A549 (cell line): ENCODE results near the gene TFCP2. TPM values are rescaled to one million over a fixed set of nuclear protein-coding genes. Genes with fewer than 3 reads are reported as not detected.

ENCODE experiments used
- ATAC-seq, 2 experiments: fragments of 200-7000 bp in 1 of 2; fragments of >200 bp in 1 of 2; cut with Nextera tagmentation in 1 of 2; cut with Tn5 transposase in 1 of 2; 3 replicates each; pipeline versions ENCODE4 v1.8.0 to v1.9.1; 2018 to 2020; ENCODE audit warnings: mild to moderate bottlenecking in 1 of 2, moderate library complexity in 1 of 2
- CTCF ChIA-PET: fragments of 300-600 bp; sonication (Branson Sonifier 250); formaldehyde crosslinking; extraction: SDS; loops from one replicate; lab custom pipeline; 2021; ENCODE audit warnings: antibody characterized with exemption, inconsistent platforms; lab: Yijun Ruan, JAX
- POLR2A ChIA-PET: fragments of 350-600 bp; formaldehyde crosslinking; extraction: SDS; loops from one replicate; lab custom pipeline; 2021; ENCODE audit warnings: antibody characterized with exemption, inconsistent platforms; lab: Yijun Ruan, JAX
- DNase-seq, 2 experiments: peaks; one replicate each; pipeline versions ENCODE4 v3.0.0 to v3.0.0-alpha.2; 2011 to 2016; ENCODE audit warnings: low read depth in 1 of 2, low spot score in 1 of 2
- FAIRE-seq: peaks from 2 replicates; lab custom pipeline; 2011; peaks lifted over from hg19 to GRCh38; lab: Jason Lieb, UNC
- H3K27ac ChIP-seq, 2 experiments: fragments of >200 bp; sonication (Bioruptor Twin); formaldehyde crosslinking; 3 replicates each; pipeline ENCODE4 v1.5.1; 2016 to 2017
- H3K4me1 ChIP-seq: fragments of >200 bp; sonication (Bioruptor Twin); formaldehyde crosslinking; 3 replicates; pipeline ENCODE4 v1.6.1; 2016
- H3K4me2 ChIP-seq: fragments of >200 bp; sonication (Bioruptor Twin); formaldehyde crosslinking; 3 replicates; pipeline ENCODE4 v1.6.1; 2016
- H3K4me3 ChIP-seq: fragments of >200 bp; sonication (Bioruptor Twin); formaldehyde crosslinking; 3 replicates; pipeline ENCODE4 v1.5.1; 2016
- H3K9me3 ChIP-seq: fragments of >200 bp; sonication (Bioruptor Twin); formaldehyde crosslinking; 3 replicates; pipeline ENCODE4 v1.6.1; 2016
- BCL3 ChIP-seq: fragments of >200 bp; sonication (Bioruptor Twin); formaldehyde crosslinking; IDR thresholded peaks from 3 replicates; pipeline ENCODE4 v1.6.1; 2016
- CBX2 ChIP-seq: fragments of 200-600 bp; sonication (generic); IDR thresholded peaks from 2 replicates; pipeline ENCODE4 v1.6.1; 2016; ENCODE audit warnings: low read depth, mild to moderate bottlenecking, borderline replicate concordance
- CEBPB ChIP-seq, 2 experiments: fragments of >200 bp in 1 of 2; sonication (Bioruptor Twin) in 1 of 2; formaldehyde crosslinking in 1 of 2; IDR thresholded peaks; 2 replicates each; pipeline ENCODE4 v1.6.1; 2012 to 2016
- CHD4 ChIP-seq: fragments of 200-600 bp; sonication (generic); IDR thresholded peaks from 2 replicates; pipeline ENCODE4 v1.6.1; 2016; ENCODE audit warnings: antibody characterized with exemption, mild to moderate bottlenecking, borderline replicate concordance
- CTCF ChIP-seq: fragments of >200 bp; sonication (Bioruptor Twin); formaldehyde crosslinking; IDR thresholded peaks from 3 replicates; pipeline ENCODE4 v1.5.1; 2016
- E2F6 ChIP-seq: IDR thresholded peaks from 2 replicates; pipeline ENCODE4 v1.6.1; 2012; ENCODE audit warnings: low read depth, borderline replicate concordance
- EHMT2 ChIP-seq: fragments of 200-600 bp; sonication (generic); IDR thresholded peaks from 2 replicates; pipeline ENCODE4 v1.6.1; 2016; ENCODE audit warnings: antibody characterized with exemption, low read depth, mild to moderate bottlenecking, moderate library complexity
- EP300 ChIP-seq, 2 experiments: fragments of >200 bp; sonication (Bioruptor Twin); formaldehyde crosslinking; IDR thresholded peaks; 2 replicates in 1 of 2; 3 replicates in 1 of 2; pipeline ENCODE4 v1.6.1; 2016 to 2017
- FOSB ChIP-seq: fragments of 250-450 bp; sonication (Bioruptor Pico); IDR thresholded peaks from 2 replicates; pipeline ENCODE4 v1.5.0; 2020; ENCODE audit warnings: mild to moderate bottlenecking, moderate library complexity
- FOXS1 ChIP-seq: fragments of 250-450 bp; sonication (Bioruptor Pico); IDR thresholded peaks from 2 replicates; pipeline ENCODE4 v1.5.0; 2020; ENCODE audit warnings: mild to moderate bottlenecking, moderate library complexity
- HEYL ChIP-seq: fragments of 250-450 bp; sonication (Bioruptor Pico); IDR thresholded peaks from 2 replicates; pipeline ENCODE4 v1.8.0; 2021; ENCODE audit warnings: mild to moderate bottlenecking, moderate library complexity
- JUN ChIP-seq, 2 experiments: fragments of >200 bp; sonication (Bioruptor Twin); formaldehyde crosslinking; IDR thresholded peaks; 2 replicates in 1 of 2; 3 replicates in 1 of 2; pipeline ENCODE4 v1.6.1; 2016 to 2017
- MAFK ChIP-seq: fragments of 450-650 bp; IDR thresholded peaks from 2 replicates; pipeline ENCODE4 v1.6.1; 2014; ENCODE audit not compliant: partially characterized antibody
- MAX ChIP-seq: IDR thresholded peaks from 2 replicates; pipeline ENCODE4 v1.6.1; 2012
- MYC ChIP-seq: IDR thresholded peaks from 2 replicates; pipeline ENCODE4 v1.6.1; 2012; ENCODE audit warnings: mild to moderate bottlenecking, inconsistent platforms, low read length, improper control_type of control experiment, borderline replicate concordance
- NPAS2 ChIP-seq: fragments of 250-450 bp; sonication (Bioruptor Pico); IDR thresholded peaks from 2 replicates; pipeline ENCODE4 v1.8.0; 2022; ENCODE audit warnings: mild to moderate bottlenecking, moderate library complexity, borderline replicate concordance
- NR3C1 ChIP-seq: fragments of >200 bp; sonication (Bioruptor Twin); formaldehyde crosslinking; IDR thresholded peaks from 3 replicates; pipeline ENCODE4 v1.6.1; 2017
- POLR2AphosphoS2 ChIP-seq: conservative IDR thresholded peaks from 2 replicates; pipeline ENCODE4 v1.6.1; 2012; ENCODE audit warnings: low read length, improper control_type of control experiment, inconsistent platforms
- RAD21 ChIP-seq, 2 experiments: fragments of >200 bp in 1 of 2; sonication (Bioruptor Twin) in 1 of 2; formaldehyde crosslinking in 1 of 2; IDR thresholded peaks in 1 of 2; conservative IDR thresholded peaks in 1 of 2; 2 replicates in 1 of 2; 3 replicates in 1 of 2; pipeline ENCODE4 v1.6.1; 2012 to 2018; ENCODE audit warnings: inconsistent platforms in 1 of 2
- RCOR1 ChIP-seq: fragments of 150-350 bp; IDR thresholded peaks from 2 replicates; pipeline ENCODE4 v1.6.1; 2014; ENCODE audit warnings: antibody characterized with exemption, low read length, low read depth
- REST ChIP-seq: fragments of 200-600 bp; sonication (generic); IDR thresholded peaks from 2 replicates; pipeline ENCODE4 v1.6.1; 2016; ENCODE audit warnings: antibody characterized with exemption, mild to moderate bottlenecking, moderate library complexity
- RNF2 ChIP-seq: fragments of 200-600 bp; sonication (generic); IDR thresholded peaks from 2 replicates; pipeline ENCODE4 v1.6.1; 2016; ENCODE audit warnings: low read depth, mild to moderate bottlenecking, antibody characterized with exemption, moderate library complexity, borderline replicate concordance
- SREBF2 ChIP-seq: fragments of 450-650 bp; IDR thresholded peaks from 2 replicates; pipeline ENCODE4 v1.6.1; 2014; ENCODE audit warnings: mild to moderate bottlenecking, moderate library complexity
- WGBS: methylation state at CpG from one replicate; pipeline ENCODE4 v1.1.6; 2017; ENCODE audit errors: missing lambda C conversion rate; 5-methylcytosine and 5-hydroxymethylcytosine counted together
- polyA plus RNA-seq, 4 experiments: library from polyadenylated mRNA; depleted of rRNA in 3 of 4; stranded (reverse); fragments of >200 nt; fragmentation: RNase III in 1 of 4; extraction: RNeasy Plus Mini Kit Qiagen cat#74134 plus additional on column Dnase treatment in 1 of 4; gene quantifications; 2 replicates in 3 of 4; 3 replicates in 1 of 4; pipeline ENCODE4 v1.2.3, GENCODE V29; 2011 to 2017

Gene TFCP2
- polyA plus RNA-seq, 2 of the 4 experiments (the other 2 are of a cell fraction), result 18.7 to 39.8 TPM

GRCh38 chr12:51214895-51215294 is 42.0 kb upstream of the TFCP2 start:
- no peak for ATAC-seq
- no peak for TF ChIP-seq MAX
- TF ChIP-seq RCOR1, result no peak
- TF ChIP-seq RAD21 (conservative IDR thresholded peaks at IDR 0.05 in 1 of 2, IDR thresholded peaks at IDR 0.05 in 1 of 2), result no peak
- TF ChIP-seq NR3C1, result no peak
- no peak for TF ChIP-seq MAFK
- no peak for TF ChIP-seq EP300 (IDR thresholded peaks at IDR 0.05)
- TF ChIP-seq MYC, result no peak
- TF ChIP-seq CEBPB (IDR thresholded peaks at IDR 0.05), result no peak
- TF ChIP-seq E2F6, result no peak
- TF ChIP-seq FOXS1 (CRISPR knock-in tag), result no peak
- no peak for TF ChIP-seq HEYL (CRISPR knock-in tag)
- TF ChIP-seq CHD4, result no peak
- TF ChIP-seq, all 56 proteins: peak for 0
- CTCF ChIA-PET, result interaction anchor here (0.5 to 1.2 kb wide), 3 partner anchors 12 to 710 kb away, joined by 3 read pairs; no protein-coding TSS in a partner anchor
- POLR2A ChIA-PET, result no interaction called here
- 92% methylated on average over 5 of the region's 5 CpGs for WGBS
- no peak overlapping the region for H3K4me3 ChIP-seq
- H3K4me1 ChIP-seq, result peaks cover 12% of the 10 kb centered on the region
- no peak overlapping the region for H3K27ac ChIP-seq
- DNase-seq, result no peak
- no peak overlapping the region for H3K4me2 ChIP-seq
- FAIRE-seq, result no peak
- no peaks in the 10 kb centered on the region for H3K9me3 ChIP-seq

- TF ChIP-seq FOSB (CRISPR knock-in tag), result no peak
- no peak for TF ChIP-seq CEBPB (IDR thresholded peaks at IDR 0.05)
- TF ChIP-seq JUN (IDR thresholded peaks at IDR 0.05), result no peak
- TF ChIP-seq CBX2, result no peak
- no peak for TF ChIP-seq REST
- TF ChIP-seq BCL3, result no peak
- no peak for TF ChIP-seq POLR2AphosphoS2
- TF ChIP-seq RNF2, result no peak
- no peak for TF ChIP-seq SREBF2
- TF ChIP-seq EHMT2, result no peak
- no peak for TF ChIP-seq CTCF
- TF ChIP-seq RAD21 (conservative IDR thresholded peaks at IDR 0.05 in 1 of 2, IDR thresholded peaks at IDR 0.05 in 1 of 2), result no peak
- no peak for TF ChIP-seq NPAS2
- FAIRE-seq, result no peak
- ChIA-PET CTCF (interaction anchor here (1.1 to 1.9 kb wide), 3 partner anchors 16 to 140 kb away, joined by 4 to 11 read pairs (median 5); no protein-coding TSS in a partner anchor), POLR2A (no interaction called here)
- Histone ChIP-seq H3K4me1 (no peaks in the 10 kb centered on the region), H3K27ac (no peak overlapping the region), H3K9me3 (no peaks in the 10 kb centered on the region), H3K4me2 (no peak overlapping the region), H3K4me3 (no peak overlapping the region)
- WGBS, result 22% methylated on average over 2 of the region's 2 CpGs
- DNase-seq, result no peak
- ATAC-seq, result peak; percentile 53 to 64; a peak in 4 of 6 replicates
Observed at GRCh38 chr12:51210690-51211395, 37.9 kb upstream of the TFCP2 start.
